Measurements from ENCODE around the gene CXCR4.

GRCh38 chr2:136125236-136125635 lies 7.3 kb upstream of the CXCR4 start:
- TF ChIP-seq POLR2A (IDR thresholded peaks at IDR 0.05) (no peak), CTCF (IDR thresholded peaks at IDR 0.05) (no peak)
